Regular cardiac myocyte (primary cell): Measurements from ENCODE around the gene RER1. TPM values are rescaled to one million over a fixed set of nuclear protein-coding genes. Genes with fewer than 3 reads are reported as not detected.

ENCODE experiments used
- total RNA-seq: library from RNA; depleted of rRNA; stranded (reverse); fragments of >200 nt; gene quantifications from 2 replicates; pipeline ENCODE4 v1.2.3, GENCODE V29; 2014

Gene RER1
- total RNA-seq: 90.5 and 126 TPM in 2 replicates

GRCh38 chr1:2391041-2391930 lies at the start of gene RER1, which contains the start of gene MORN1:
TSS of gene RER1 (plus strand) at chr1:2391841. CDS start at chr1:2395791, 3,950 bp downstream.
TSS of gene MORN1 (minus strand) at chr1:2391554. CDS start at chr1:2391533, 21 bp downstream.

GRCh38 chr1:2412395-2412772 lies 20.7 kb downstream of the RER1 start, which contains the start of gene PEX10:
TSS of gene PEX10 (minus strand) at chr1:2412564. CDS start at chr1:2412502, 62 bp downstream.

Other genes starting within 250 kb of the RER1 start
- 19.6 and 21.7 TPM in 2 replicates for gene FAAP20, start 197.1 kb upstream of the RER1 start, total RNA-seq
- 19.7 and 29.9 TPM in 2 replicates for gene SKI, start 163.5 kb upstream of the RER1 start, total RNA-seq
- 8.6 and 10.4 TPM in 2 replicates for gene MORN1, start 287 bp upstream of the RER1 start, total RNA-seq
- 27.9 and 28.0 TPM in 2 replicates for gene PEX10, start 20.7 kb downstream of the RER1 start, total RNA-seq
- gene PLCH2, start 84.4 kb downstream of the RER1 start, total RNA-seq: under 0.01 and 0.38 TPM in 2 replicates
- 21.4 and 26.6 TPM in 2 replicates for gene PANK4, start 134.8 kb downstream of the RER1 start, total RNA-seq
- gene HES5, start 138.4 kb downstream of the RER1 start, total RNA-seq: 0.28 TPM in 1 of 2 replicates, not detected in the other
- 10.9 and 45.9 TPM in 2 replicates for gene TNFRSF14, start 164.5 kb downstream of the RER1 start, total RNA-seq
- gene PRXL2B, start 194.9 kb downstream of the RER1 start, total RNA-seq: 11.0 and 13.8 TPM in 2 replicates
- gene MMEL1, start 241.2 kb downstream of the RER1 start, total RNA-seq: under 0.01 TPM in 1 of 2 replicates, not detected in the other